BLaER1 treated with 17β-estradiol and CSF1 and Interleukin-3, amounts not matched to agents 10 nM and 100 nM (cell line): ENCODE data around the gene HIGD2A.

Experiments used
- H3K27ac ChIP-seq, 11 experiments: shearing (Covaris generic); formaldehyde crosslinking; 2 replicates each; pipeline ENCODE4 v1.8.1; 2022
- H3K27me3 ChIP-seq, 11 experiments: shearing (Covaris generic); formaldehyde crosslinking; 2 replicates each; pipeline ENCODE4 v1.8.1; 2022
- H3K36me3 ChIP-seq, 11 experiments: shearing (Covaris generic); formaldehyde crosslinking; 2 replicates each; pipeline ENCODE4 v1.8.1; 2022
- H3K4me1 ChIP-seq, 10 experiments: shearing (Covaris generic); formaldehyde crosslinking; 2 replicates each; pipeline ENCODE4 v1.8.1; 2022
- H3K4me2 ChIP-seq, 11 experiments: shearing (Covaris generic); formaldehyde crosslinking; 2 replicates each; pipeline ENCODE4 v1.8.1; 2022
- H3K4me3 ChIP-seq, 10 experiments: shearing (Covaris generic); formaldehyde crosslinking; 2 replicates each; pipeline ENCODE4 v1.8.1; 2022
- H3K9ac ChIP-seq, 11 experiments: shearing (Covaris generic); formaldehyde crosslinking; 2 replicates each; pipeline ENCODE4 v1.8.1; 2022
- H3K9me3 ChIP-seq, 11 experiments: shearing (Covaris generic); formaldehyde crosslinking; replicated peaks in 1 of 11; 2 replicates each; pipeline ENCODE4 v1.8.1; 2022
- H4K20me1 ChIP-seq, 11 experiments: shearing (Covaris generic); formaldehyde crosslinking; 2 replicates each; pipeline ENCODE4 v1.8.1; 2022
- Cebpa-rat ChIP-seq, 11 experiments: shearing (Covaris generic); IDR thresholded peaks; 2 replicates each; pipeline ENCODE4 v1.8.1; 2022

HIGD2A gene

GRCh38 chr5:176394881-176395675, 6.5 kb downstream of the HIGD2A start:
- Histone ChIP-seq H3K27ac (no peak overlapping the region), H3K27me3 (no peaks in the 10 kb centered on the region), H3K4me1 (peaks cover under 1 to 43% (median 20%) of the 10 kb centered on the region in 10 experiments; a peak in 18 of 20 replicates), H4K20me1 (peaks cover 0 to 29% (median 0%) of the 10 kb centered on the region in 11 experiments; a peak in 6 of 22 replicates), H3K36me3 (peaks cover 38 to 67% (median 47%) of the 10 kb centered on the region in 11 experiments), H3K4me2 (no peak overlapping the region), H3K9ac (no peak overlapping the region), H3K9me3 (no peaks in the 10 kb centered on the region), H3K4me3 (no peak overlapping the region)
- TF ChIP-seq Cebpa-rat (IDR thresholded peaks at IDR 0.05) = no peak

- H3K4me1 ChIP-seq = peaks cover 0 to 30% (median 16%) of the 10 kb centered on the region in 10 experiments; a peak in 16 of 20 replicates
- H3K4me2 ChIP-seq = peak overlapping the region in 3 of 11 experiments; percentile 13 to 32 (median 22); a peak in 6 of 22 replicates
- H4K20me1 ChIP-seq = peaks cover 0 to 29% (median 0%) of the 10 kb centered on the region in 11 experiments; a peak in 5 of 22 replicates
- no peak overlapping the region for H3K4me3 ChIP-seq
- H3K27me3 ChIP-seq = no peaks in the 10 kb centered on the region
- TF ChIP-seq Cebpa-rat (IDR thresholded peaks at IDR 0.05) = no peak
- H3K9ac ChIP-seq = peak overlapping the region in 5 of 11 experiments; percentile 1 to 32 (median 23); a peak in 1 of 22 replicates
- peaks cover 25 to 65% (median 35%) of the 10 kb centered on the region in 11 experiments for H3K36me3 ChIP-seq
- 0 out of 22 replicates have a peak overlapping the region, but pooled peaks of 1 of the 11 experiments have one; percentile 1 for H3K27ac ChIP-seq
- H3K9me3 ChIP-seq = no peaks in the 10 kb centered on the region
Measured at GRCh38 chr5:176396330-176396729, 7.8 kb downstream of the HIGD2A start.

GRCh38 chr5:176397736-176398420, 9.3 kb downstream of the HIGD2A start:
- Histone ChIP-seq H3K9ac (no peak overlapping the region), H3K4me2 (no peak overlapping the region), H3K4me3 (no peak overlapping the region), H3K27me3 (no peaks in the 10 kb centered on the region), H3K36me3 (peaks cover 10 to 59% (median 20%) of the 10 kb centered on the region in 11 experiments), H4K20me1 (peaks cover 0 to 21% (median 0%) of the 10 kb centered on the region in 11 experiments; a peak in 5 of 22 replicates), H3K27ac (no peak overlapping the region), H3K9me3 (no peaks in the 10 kb centered on the region), H3K4me1 (peaks cover 0 to 15% (median under 1%) of the 10 kb centered on the region in 10 experiments; a peak in 8 of 20 replicates)
- no peak for TF ChIP-seq Cebpa-rat (IDR thresholded peaks at IDR 0.05)

GRCh38 chr5:176400382-176401156, 12.0 kb downstream of the HIGD2A start:
- no peak overlapping the region for H3K27ac ChIP-seq
- peaks cover 0 to 18% (median 0%) of the 10 kb centered on the region in 11 experiments; a peak in 4 of 22 replicates for H4K20me1 ChIP-seq
- peaks cover 0 to 59% (median 18%) of the 10 kb centered on the region in 11 experiments; a peak in 15 of 22 replicates for H3K36me3 ChIP-seq
- H3K9me3 ChIP-seq = no peaks in the 10 kb centered on the region
- peak overlapping the region in 1 of 11 experiments; percentile 17; a peak in 1 of 22 replicates for H3K9ac ChIP-seq
- no peak overlapping the region for H3K4me3 ChIP-seq
- peaks cover 0 to 11% (median 0%) of the 10 kb centered on the region in 10 experiments; a peak in 7 of 20 replicates for H3K4me1 ChIP-seq
- no peaks in the 10 kb centered on the region for H3K27me3 ChIP-seq
- H3K4me2 ChIP-seq = no peak overlapping the region
- no peak for TF ChIP-seq Cebpa-rat (IDR thresholded peaks at IDR 0.05)

GRCh38 chr5:176401281-176402205, 13.0 kb downstream of the HIGD2A start:
- no peak overlapping the region for H3K4me3 ChIP-seq
- H3K27ac ChIP-seq = no peak overlapping the region
- peaks cover 0 to 19% (median 0%) of the 10 kb centered on the region in 11 experiments; a peak in 4 of 22 replicates for H4K20me1 ChIP-seq
- H3K4me2 ChIP-seq = no peak overlapping the region
- no peaks in the 10 kb centered on the region for H3K9me3 ChIP-seq
- H3K4me1 ChIP-seq = peaks cover 0 to 5% (median 0%) of the 10 kb centered on the region in 10 experiments; a peak in 6 of 20 replicates
- H3K27me3 ChIP-seq = no peaks in the 10 kb centered on the region
- peak overlapping the region in 2 of 11 experiments; percentile 17 to 25; a peak in 1 of 22 replicates for H3K9ac ChIP-seq
- TF ChIP-seq Cebpa-rat (IDR thresholded peaks at IDR 0.05) = no peak
- H3K36me3 ChIP-seq = peaks cover 3 to 68% (median 24%) of the 10 kb centered on the region in 11 experiments; a peak in 19 of 22 replicates

GRCh38 chr5:176405656-176406435, 17.3 kb downstream of the HIGD2A start:
- no peaks in the 10 kb centered on the region for H3K9me3 ChIP-seq
- no peak overlapping the region for H3K4me3 ChIP-seq
- H4K20me1 ChIP-seq = peaks cover 1 to 40% (median 5%) of the 10 kb centered on the region in 11 experiments; a peak in 12 of 22 replicates
- no peaks in the 10 kb centered on the region for H3K27me3 ChIP-seq
- peaks cover 0 to 5% (median under 1%) of the 10 kb centered on the region in 10 experiments; a peak in 7 of 20 replicates for H3K4me1 ChIP-seq
- no peak overlapping the region for H3K9ac ChIP-seq
- H3K36me3 ChIP-seq = peaks cover 25 to 84% (median 54%) of the 10 kb centered on the region in 11 experiments
- H3K27ac ChIP-seq = no peak overlapping the region
- no peak overlapping the region for H3K4me2 ChIP-seq
- no peak for TF ChIP-seq Cebpa-rat (IDR thresholded peaks at IDR 0.05)

- H3K4me2 ChIP-seq = no peak overlapping the region
- peaks cover 0 to 12% (median 7%) of the 10 kb centered on the region in 10 experiments; a peak in 11 of 20 replicates for H3K4me1 ChIP-seq
Measured at GRCh38 chr5:176406436-176407052, 18.0 kb downstream of the HIGD2A start.

More at GRCh38 chr5:176406436-176407052, 18.0 kb downstream of the HIGD2A start:
- no peak overlapping the region for H3K27ac ChIP-seq
- H3K36me3 ChIP-seq = peaks cover 25 to 82% (median 54%) of the 10 kb centered on the region in 11 experiments
- no peaks in the 10 kb centered on the region for H3K27me3 ChIP-seq
- no peaks in the 10 kb centered on the region for H3K9me3 ChIP-seq
- TF ChIP-seq Cebpa-rat (IDR thresholded peaks at IDR 0.05) = no peak
- H4K20me1 ChIP-seq = peaks cover 3 to 47% (median 11%) of the 10 kb centered on the region in 11 experiments; a peak in 12 of 22 replicates
- no peak overlapping the region for H3K4me3 ChIP-seq
- H3K9ac ChIP-seq = no peak overlapping the region
